GM18907 (cell line): ENCODE results near the gene MYLK.
A peak's percentile ranks its signal among the peaks of the same experiment; 100 is the strongest.
"Not testable (repeated sequence)": the region's sequence is repeated elsewhere in the genome, so short reads cannot be mapped to it uniquely, and the experiment has no call there.

ENCODE experiments used
- ATAC-seq: cut with Tn5 transposase; IDR thresholded peaks from one replicate; pipeline ENCODE4 v1.9.1; 2021; ENCODE audit warnings: mild to moderate bottlenecking, moderate library complexity; ENCODE audit not compliant: unreplicated experiment

Gene MYLK

GRCh38 chr3:123884203-123884831 lies at the start of gene MYLK:
TSS of gene MYLK (minus strand) at chr3:123884332. CDS start at chr3:123793841, 90,491 bp downstream.
- ATAC-seq, result peak; percentile 83

GRCh38 chr3:123930445-123930844 lies 46.3 kb upstream of the MYLK start:
- no peak for ATAC-seq

GRCh38 chr3:123929325-123929724 lies 45.2 kb upstream of the MYLK start:
- no peak for ATAC-seq

- no peak for ATAC-seq
Observed at GRCh38 chr3:123926396-123926795, 42.3 kb upstream of the MYLK start.

GRCh38 chr3:123920868-123921267 lies 36.7 kb upstream of the MYLK start:
- ATAC-seq, result no peak

- no peak for ATAC-seq
Observed at GRCh38 chr3:123920383-123920782, 36.3 kb upstream of the MYLK start.

GRCh38 chr3:123919353-123919752 lies 35.2 kb upstream of the MYLK start:
- no peak for ATAC-seq

- ATAC-seq, result no peak
Observed at GRCh38 chr3:123914829-123915228, 30.7 kb upstream of the MYLK start.

GRCh38 chr3:123909785-123910184 lies 25.7 kb upstream of the MYLK start:
- no peak for ATAC-seq

- no peak for ATAC-seq
Observed at GRCh38 chr3:123907720-123908119, 23.6 kb upstream of the MYLK start.

- no peak for ATAC-seq
Observed at GRCh38 chr3:123899300-123899865, 15.3 kb upstream of the MYLK start.

GRCh38 chr3:123893012-123893411 lies 8.9 kb upstream of the MYLK start:
- no peak for ATAC-seq

GRCh38 chr3:123892195-123892594 lies 8.1 kb upstream of the MYLK start:
- ATAC-seq, result no peak

- ATAC-seq, result not testable (repeated sequence)
Observed at GRCh38 chr3:123890991-123891390, 6.9 kb upstream of the MYLK start.

GRCh38 chr3:123890162-123890561 lies 6.0 kb upstream of the MYLK start:
- not testable (repeated sequence) for ATAC-seq

GRCh38 chr3:123884993-123885392 lies 861 bp upstream of the MYLK start:
- no peak for ATAC-seq

GRCh38 chr3:123883701-123884202 lies 380 bp downstream of the MYLK start:
- no peak for ATAC-seq

GRCh38 chr3:123883111-123883510 lies 1.0 kb downstream of the MYLK start:
- ATAC-seq, result no peak

GRCh38 chr3:123881771-123882170 lies 2.4 kb downstream of the MYLK start:
- no peak for ATAC-seq

- ATAC-seq, result no peak
Observed at GRCh38 chr3:123880998-123881561, 3.1 kb downstream of the MYLK start.

- ATAC-seq, result no peak
Observed at GRCh38 chr3:123878807-123879206, 5.3 kb downstream of the MYLK start.

GRCh38 chr3:123877965-123878364 lies 6.2 kb downstream of the MYLK start:
- no peak for ATAC-seq
